DND-41 (cell line): ENCODE results near the gene TRPM3.

ENCODE experiments used
- ATAC-seq: fragments of 200-7000 bp; cut with Tn5 transposase; 3 replicates; pipeline ENCODE4 v1.9.1; 2021; ENCODE audit warnings: low read depth; ENCODE audit not compliant: insufficient read depth
- DNase-seq: peaks from one replicate; pipeline ENCODE4 v3.0.0-alpha.2; 2020
- H2AFZ ChIP-seq: 2 replicates; pipeline ENCODE4 v1.6.0; 2012; ENCODE audit warnings: low read depth, low read length
- H3K27ac ChIP-seq: 2 replicates; pipeline ENCODE4 v1.5.1; 2012; ENCODE audit warnings: low read length, inconsistent platforms
- H3K27me3 ChIP-seq: fragments of 200-600 bp; sonication (generic); 2 replicates; pipeline ENCODE4 v1.6.0; 2012; ENCODE audit warnings: low read length, mild to moderate bottlenecking, inconsistent platforms; ENCODE audit not compliant: insufficient read depth, poor library complexity
- H3K36me3 ChIP-seq: 2 replicates; pipeline ENCODE4 v1.5.1; 2012; ENCODE audit warnings: low read length, inconsistent platforms; ENCODE audit not compliant: insufficient read depth
- H3K4me1 ChIP-seq: 2 replicates; pipeline ENCODE4 v1.5.1; 2012; ENCODE audit warnings: mild to moderate bottlenecking, low read length; ENCODE audit not compliant: insufficient read depth
- H3K4me2 ChIP-seq: 2 replicates; pipeline ENCODE4 v1.6.0; 2012; ENCODE audit warnings: mild to moderate bottlenecking, moderate library complexity, low read length, inconsistent platforms; ENCODE audit not compliant: insufficient read depth
- H3K4me3 ChIP-seq, 2 experiments: fragments of 200-600 bp in 1 of 2; shearing (Covaris generic) in 1 of 2; 2 replicates each; pipeline ENCODE4 v1.5.1; 2012 to 2016; ENCODE audit warnings: inconsistent platforms in 2 of 2, low read length in 2 of 2, mild to moderate bottlenecking in 2 of 2, low read depth in 1 of 2, moderate library complexity in 1 of 2
- H3K79me2 ChIP-seq: 2 replicates; pipeline ENCODE4 v1.6.0; 2012; ENCODE audit warnings: low read length, inconsistent platforms; ENCODE audit not compliant: insufficient read depth
- H3K9ac ChIP-seq: 2 replicates; pipeline ENCODE4 v1.6.0; 2012; ENCODE audit warnings: low read depth, mild to moderate bottlenecking, inconsistent platforms, low read length, moderate library complexity
- H3K9me3 ChIP-seq: 2 replicates; pipeline ENCODE4 v1.5.1; 2012; ENCODE audit warnings: low read length, moderate library complexity, mild to moderate bottlenecking, inconsistent platforms; ENCODE audit not compliant: insufficient read depth, severe bottlenecking
- H4K20me1 ChIP-seq: 2 replicates; pipeline ENCODE4 v1.6.0; 2012; ENCODE audit warnings: low read length; ENCODE audit not compliant: insufficient read depth
- EZH2 ChIP-seq: IDR thresholded peaks from 3 replicates; pipeline ENCODE4 v1.6.1; 2012; ENCODE audit warnings: borderline replicate concordance, low read depth, mild to moderate bottlenecking, moderate library complexity, low read length, inconsistent platforms; ENCODE audit not compliant: severe bottlenecking
- TF ChIP-seq, protein P1 (sequence below): IDR thresholded peaks from 2 replicates; pipeline ENCODE4 v1.5.1; 2012; ENCODE audit warnings: borderline replicate concordance, low read length, moderate library complexity, mild to moderate bottlenecking; ENCODE audit not compliant: poor library complexity, severe bottlenecking; ENCODE audit errors: extremely low read depth

The TRPM3 gene

GRCh38 chr9:71147368-71147767 is 25.9 kb upstream of the TRPM3 start:
- Histone ChIP-seq H2AFZ (no peak overlapping the region), H3K9me3 (peaks cover 3% of the 10 kb centered on the region), H3K4me1 (no peaks in the 10 kb centered on the region), H3K9ac (no peak overlapping the region), H4K20me1 (no peaks in the 10 kb centered on the region), H3K79me2 (no peaks in the 10 kb centered on the region), H3K27me3 (no peaks in the 10 kb centered on the region), H3K27ac (no peak overlapping the region), H3K4me2 (no peak overlapping the region), H3K36me3 (no peaks in the 10 kb centered on the region), H3K4me3 (no peak overlapping the region)
- TF ChIP-seq, protein P1, sequence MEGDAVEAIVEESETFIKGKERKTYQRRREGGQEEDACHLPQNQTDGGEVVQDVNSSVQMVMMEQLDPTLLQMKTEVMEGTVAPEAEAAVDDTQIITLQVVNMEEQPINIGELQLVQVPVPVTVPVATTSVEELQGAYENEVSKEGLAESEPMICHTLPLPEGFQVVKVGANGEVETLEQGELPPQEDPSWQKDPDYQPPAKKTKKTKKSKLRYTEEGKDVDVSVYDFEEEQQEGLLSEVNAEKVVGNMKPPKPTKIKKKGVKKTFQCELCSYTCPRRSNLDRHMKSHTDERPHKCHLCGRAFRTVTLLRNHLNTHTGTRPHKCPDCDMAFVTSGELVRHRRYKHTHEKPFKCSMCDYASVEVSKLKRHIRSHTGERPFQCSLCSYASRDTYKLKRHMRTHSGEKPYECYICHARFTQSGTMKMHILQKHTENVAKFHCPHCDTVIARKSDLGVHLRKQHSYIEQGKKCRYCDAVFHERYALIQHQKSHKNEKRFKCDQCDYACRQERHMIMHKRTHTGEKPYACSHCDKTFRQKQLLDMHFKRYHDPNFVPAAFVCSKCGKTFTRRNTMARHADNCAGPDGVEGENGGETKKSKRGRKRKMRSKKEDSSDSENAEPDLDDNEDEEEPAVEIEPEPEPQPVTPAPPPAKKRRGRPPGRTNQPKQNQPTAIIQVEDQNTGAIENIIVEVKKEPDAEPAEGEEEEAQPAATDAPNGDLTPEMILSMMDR = no peak
- no peak for TF ChIP-seq EZH2
- ATAC-seq (no peak), DNase-seq (no peak)

DNA sequence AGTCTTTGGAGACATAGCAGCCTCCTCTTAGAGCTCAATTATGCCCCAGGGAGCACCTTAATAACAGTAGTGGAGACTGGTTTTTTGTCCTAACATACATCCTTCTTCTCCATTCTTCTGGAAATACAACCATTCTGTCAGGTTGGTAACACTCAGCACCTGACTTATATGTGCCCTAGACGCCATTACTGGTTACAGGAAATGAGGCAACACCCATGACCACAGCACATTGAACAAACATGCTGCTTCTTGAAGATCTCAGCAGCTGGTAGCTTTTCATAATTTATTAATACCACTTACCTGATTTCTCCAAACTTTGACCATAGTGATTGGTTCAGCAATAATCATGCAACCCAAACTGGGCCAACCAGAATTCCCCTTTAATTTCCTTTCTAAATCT is 25.1 kb upstream of the TRPM3 start:
- H3K9me3 ChIP-seq = peaks cover 3% of the 10 kb centered on the region
- no peak overlapping the region for H3K4me2 ChIP-seq
- H4K20me1 ChIP-seq = no peaks in the 10 kb centered on the region
- DNase-seq (no peak), ATAC-seq (no peak)
- H3K9ac ChIP-seq = no peak overlapping the region
- H3K27me3 ChIP-seq = no peaks in the 10 kb centered on the region
- H2AFZ ChIP-seq = no peak overlapping the region
- no peaks in the 10 kb centered on the region for H3K4me1 ChIP-seq
- no peak overlapping the region for H3K4me3 ChIP-seq
- no peaks in the 10 kb centered on the region for H3K79me2 ChIP-seq
- H3K27ac ChIP-seq = no peak overlapping the region
- TF ChIP-seq, protein P1 = no peak
- TF ChIP-seq EZH2 = no peak
- no peaks in the 10 kb centered on the region for H3K36me3 ChIP-seq

DNA sequence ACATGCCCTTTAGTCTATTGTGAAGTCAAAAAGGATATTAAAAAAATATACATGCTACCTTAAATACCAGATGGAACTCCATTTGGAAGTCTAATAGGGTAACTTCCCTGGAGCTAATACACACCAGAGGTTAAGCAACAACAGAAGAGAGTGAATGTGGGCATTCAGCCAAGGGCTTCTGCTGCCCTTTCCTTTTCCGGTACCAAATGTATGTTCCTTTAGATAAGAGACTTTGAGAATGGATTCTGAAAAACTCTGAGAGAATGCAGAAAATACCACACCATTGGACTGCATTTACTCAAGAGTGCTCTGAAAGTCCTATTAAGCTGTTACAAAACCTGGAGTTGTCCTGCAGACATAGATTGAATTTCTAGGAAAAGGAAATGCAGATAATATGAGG is 23.8 kb upstream of the TRPM3 start:
- H3K4me3 ChIP-seq = no peak overlapping the region
- H3K4me2 ChIP-seq = no peak overlapping the region
- H4K20me1 ChIP-seq = no peaks in the 10 kb centered on the region
- no peaks in the 10 kb centered on the region for H3K4me1 ChIP-seq
- H3K9ac ChIP-seq = no peak overlapping the region
- no peak overlapping the region for H2AFZ ChIP-seq
- TF ChIP-seq EZH2 = no peak
- TF ChIP-seq, protein P1 = no peak
- H3K9me3 ChIP-seq = peaks cover 3% of the 10 kb centered on the region
- H3K36me3 ChIP-seq = no peaks in the 10 kb centered on the region
- H3K27me3 ChIP-seq = no peaks in the 10 kb centered on the region
- ATAC-seq (no peak), DNase-seq (no peak)
- H3K27ac ChIP-seq = no peak overlapping the region
- no peaks in the 10 kb centered on the region for H3K79me2 ChIP-seq

- ATAC-seq (no peak), DNase-seq (no peak)
- Histone ChIP-seq H3K36me3 (no peaks in the 10 kb centered on the region), H2AFZ (no peak overlapping the region), H3K4me3 (no peak overlapping the region), H3K4me2 (no peak overlapping the region), H3K79me2 (no peaks in the 10 kb centered on the region), H3K27ac (no peak overlapping the region), H4K20me1 (no peaks in the 10 kb centered on the region), H3K27me3 (no peaks in the 10 kb centered on the region), H3K9ac (no peak overlapping the region), H3K9me3 (peaks cover 3% of the 10 kb centered on the region), H3K4me1 (no peaks in the 10 kb centered on the region)
- no peak for TF ChIP-seq EZH2
- TF ChIP-seq, protein P1 = no peak
These were observed 23.1 kb upstream of the TRPM3 start for GRCh38 chr9:71144495-71144894.
